ENCODE results near the gene CHAC1. TPM values are rescaled to one million over a fixed set of nuclear protein-coding genes. Genes with fewer than 3 reads are reported as not detected.

The CHAC1 gene
- total and polyA plus RNA-seq, 2 donors (not counting 1 experiment from before 2014, with no cell fraction given): 7.5 to 62.6 TPM

DNA sequence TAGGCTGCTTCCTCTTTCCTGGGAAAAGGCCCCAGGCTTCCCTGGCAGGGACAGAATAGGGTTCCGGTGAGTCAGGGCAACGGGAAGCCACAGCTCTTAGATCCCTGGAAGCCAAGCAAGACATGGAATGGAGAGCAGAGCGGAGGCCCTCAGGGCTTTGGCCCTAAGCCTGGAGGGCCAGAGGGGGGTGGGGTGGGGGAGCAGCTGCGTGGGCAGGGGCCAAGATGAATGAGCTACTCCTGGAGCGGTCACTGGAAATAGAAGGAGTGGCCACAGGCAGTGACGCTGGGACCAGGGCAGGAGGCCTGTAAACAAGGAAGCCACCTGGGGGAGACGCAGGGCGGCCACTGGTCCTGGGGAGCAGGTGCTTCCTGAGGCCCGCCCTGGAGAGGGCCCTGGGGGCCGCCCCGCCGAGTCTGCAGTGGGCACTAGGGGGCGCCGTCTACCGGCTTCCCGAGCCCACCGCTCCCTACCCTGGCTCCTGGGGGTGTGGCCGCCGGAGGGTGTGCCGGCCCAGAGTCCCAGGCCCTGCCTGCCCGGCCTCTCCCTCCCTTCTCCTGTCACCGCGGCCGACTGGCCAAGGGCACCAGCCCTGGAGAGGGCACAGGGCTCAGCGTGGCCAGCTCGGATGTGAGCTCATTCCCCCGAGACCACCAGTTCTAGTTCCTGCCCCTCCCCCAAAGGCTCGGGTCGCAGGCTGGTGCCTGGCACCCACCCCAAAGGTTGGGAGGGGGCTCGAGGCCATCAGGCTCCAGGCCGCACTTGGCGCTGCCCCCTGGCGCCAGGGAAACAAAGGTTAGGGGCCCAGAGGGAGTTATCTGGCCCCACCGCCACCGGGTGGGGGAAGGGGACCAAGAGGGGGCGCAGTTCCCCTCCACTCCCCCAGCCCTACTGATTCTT lies 46.9 kb upstream of the CHAC1 start:
- Histone ChIP-seq H2AFZ (ENCODE audit: low read length) (peak overlapping the region; percentile 53), H3K27ac (ENCODE audit: insufficient read depth, low read length) (peak overlapping the region; percentile 90)
- TF ChIP-seq, protein P1, sequence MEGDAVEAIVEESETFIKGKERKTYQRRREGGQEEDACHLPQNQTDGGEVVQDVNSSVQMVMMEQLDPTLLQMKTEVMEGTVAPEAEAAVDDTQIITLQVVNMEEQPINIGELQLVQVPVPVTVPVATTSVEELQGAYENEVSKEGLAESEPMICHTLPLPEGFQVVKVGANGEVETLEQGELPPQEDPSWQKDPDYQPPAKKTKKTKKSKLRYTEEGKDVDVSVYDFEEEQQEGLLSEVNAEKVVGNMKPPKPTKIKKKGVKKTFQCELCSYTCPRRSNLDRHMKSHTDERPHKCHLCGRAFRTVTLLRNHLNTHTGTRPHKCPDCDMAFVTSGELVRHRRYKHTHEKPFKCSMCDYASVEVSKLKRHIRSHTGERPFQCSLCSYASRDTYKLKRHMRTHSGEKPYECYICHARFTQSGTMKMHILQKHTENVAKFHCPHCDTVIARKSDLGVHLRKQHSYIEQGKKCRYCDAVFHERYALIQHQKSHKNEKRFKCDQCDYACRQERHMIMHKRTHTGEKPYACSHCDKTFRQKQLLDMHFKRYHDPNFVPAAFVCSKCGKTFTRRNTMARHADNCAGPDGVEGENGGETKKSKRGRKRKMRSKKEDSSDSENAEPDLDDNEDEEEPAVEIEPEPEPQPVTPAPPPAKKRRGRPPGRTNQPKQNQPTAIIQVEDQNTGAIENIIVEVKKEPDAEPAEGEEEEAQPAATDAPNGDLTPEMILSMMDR (conservative IDR thresholded peaks at IDR 0.05 in 1 of 2, IDR thresholded peaks at IDR 0.05 in 1 of 2; ENCODE audit: low read depth in 1 of 2, low read length in 2 of 2): peak; percentile 67 to 68
- TF ChIP-seq EZH2 (IDR thresholded peaks at IDR 0.05; ENCODE audit: low read length, missing control alignments): no peak

DNA sequence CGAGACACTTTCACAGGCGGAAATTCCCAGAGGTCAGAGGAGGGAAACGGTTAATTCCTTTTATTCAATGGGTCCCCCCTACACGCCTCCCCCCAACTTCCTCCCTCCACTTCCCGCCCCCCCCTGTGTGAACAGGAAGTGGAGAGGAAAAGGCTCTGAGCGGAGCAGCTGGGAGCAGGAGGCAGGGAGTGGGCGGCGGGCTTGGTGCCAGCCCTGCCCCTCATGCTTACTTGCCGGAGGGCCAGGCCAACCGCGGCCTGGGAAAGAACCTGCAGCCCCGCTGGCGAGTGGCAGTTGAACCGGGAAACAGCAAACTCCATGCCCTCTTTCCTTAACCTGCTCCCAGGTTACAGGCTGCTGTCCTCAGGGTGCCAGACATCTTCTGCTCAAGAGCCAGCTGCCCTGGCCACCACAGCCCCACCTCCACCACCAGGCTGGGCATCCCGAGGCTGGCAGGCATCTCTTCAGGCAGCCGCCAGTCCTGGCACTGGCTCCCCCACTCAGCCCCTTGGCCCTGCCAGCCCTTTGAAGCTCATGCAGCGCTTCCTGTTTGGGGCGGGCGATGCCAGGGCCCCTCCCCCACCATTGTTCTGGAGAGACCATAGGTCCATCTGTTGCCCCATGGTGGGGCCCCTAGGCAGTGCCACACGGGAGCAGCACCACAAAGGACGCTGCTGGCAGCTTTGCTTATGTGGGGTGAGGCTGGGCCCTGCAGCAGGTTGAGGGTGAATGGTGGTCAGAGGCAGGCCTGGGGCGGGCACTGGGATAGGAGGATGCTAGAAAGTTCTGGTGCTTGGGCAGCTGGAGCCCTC lies 46.1 kb upstream of the CHAC1 start:
- Histone ChIP-seq H3K36me3 (ENCODE audit: control insufficient read depth, insufficient read depth, low read length) (peaks cover 17% of the 10 kb centered on the region), H3K27me3 (ENCODE audit: control insufficient read depth, insufficient read depth, low read length) (no peaks in the 10 kb centered on the region), H3K4me3 (replicated peaks in 1 of 4; ENCODE audit: control extremely low read depth in 1 of 4, insufficient read depth in 1 of 4, low read depth in 3 of 4, low read length in 4 of 4) (peak overlapping the region; percentile 29 to 54 (median 38)), H3K79me2 (ENCODE audit: control insufficient read depth, insufficient read depth, low read length) (peaks cover 4% of the 10 kb centered on the region), H2AFZ (ENCODE audit: low read length) (no peak overlapping the region), H3K4me1 (ENCODE audit: control insufficient read depth, extremely low read depth, insufficient read depth, low read length) (peaks cover 24% of the 10 kb centered on the region), H3K27ac (ENCODE audit: insufficient read depth, low read length) (peak overlapping the region; percentile 90), H3K9me3 (ENCODE audit: control insufficient read depth, insufficient read depth, low read depth, low read length) (no peaks in the 10 kb centered on the region), H4K20me1 (ENCODE audit: control insufficient read depth, extremely low read depth, insufficient read depth, low read length) (no peaks in the 10 kb centered on the region), H3K4me2 (ENCODE audit: extremely low read depth, insufficient read depth, low read length) (peak overlapping the region; percentile 75), H3K9ac (ENCODE audit: insufficient read depth, low read length) (peak overlapping the region; percentile 63)
- TF ChIP-seq, protein P1 (conservative IDR thresholded peaks at IDR 0.05 in 1 of 2, IDR thresholded peaks at IDR 0.05 in 1 of 2; ENCODE audit: low read depth in 1 of 2, low read length in 2 of 2): no peak
- TF ChIP-seq EZH2 (IDR thresholded peaks at IDR 0.05; ENCODE audit: low read length, missing control alignments): no peak
- peak in 1 of 2 donors; percentile 51 for DNase-seq (ENCODE audit: low read depth in 2 of 2)

More for the DNA sequence above, 46.9 kb upstream of the CHAC1 start:
- Histone ChIP-seq H3K4me3 (replicated peaks in 1 of 4; ENCODE audit: control extremely low read depth in 1 of 4, insufficient read depth in 1 of 4, low read depth in 3 of 4, low read length in 4 of 4) (peak overlapping the region; percentile 29 to 54 (median 38)), H3K9me3 (ENCODE audit: control insufficient read depth, insufficient read depth, low read depth, low read length) (no peaks in the 10 kb centered on the region), H3K4me2 (ENCODE audit: extremely low read depth, insufficient read depth, low read length) (peak overlapping the region; percentile 75), H3K27me3 (ENCODE audit: control insufficient read depth, insufficient read depth, low read length) (no peaks in the 10 kb centered on the region), H3K4me1 (ENCODE audit: control insufficient read depth, extremely low read depth, insufficient read depth, low read length) (peaks cover 24% of the 10 kb centered on the region), H3K36me3 (ENCODE audit: control insufficient read depth, insufficient read depth, low read length) (peaks cover 17% of the 10 kb centered on the region), H3K79me2 (ENCODE audit: control insufficient read depth, insufficient read depth, low read length) (peaks cover 4% of the 10 kb centered on the region), H3K9ac (ENCODE audit: insufficient read depth, low read length) (peak overlapping the region; percentile 63), H4K20me1 (ENCODE audit: control insufficient read depth, extremely low read depth, insufficient read depth, low read length) (no peaks in the 10 kb centered on the region)
- DNase-seq (ENCODE audit: low read depth in 2 of 2): peak; percentile 93 to 94

DNA sequence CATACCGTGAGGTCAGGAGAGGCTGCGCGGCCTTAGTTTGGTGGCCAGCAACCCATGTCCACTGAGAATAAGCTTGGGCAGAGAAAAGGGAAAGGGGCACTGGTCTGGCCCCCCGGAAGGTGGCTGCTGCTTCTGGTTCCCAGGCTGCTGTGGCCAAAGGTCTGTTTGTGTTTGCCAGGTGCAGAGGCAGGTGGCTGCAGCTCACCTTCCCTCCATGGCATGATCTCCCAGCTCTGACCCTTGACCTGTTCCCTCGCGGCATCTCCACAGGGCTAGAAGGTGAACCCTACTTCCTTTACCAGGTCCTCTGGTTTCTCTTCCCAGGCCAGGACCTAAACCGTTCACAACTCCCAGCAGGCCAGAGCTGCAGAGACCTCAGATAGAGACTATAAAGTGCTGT lies 45.2 kb upstream of the CHAC1 start:
- Histone ChIP-seq H3K36me3 (ENCODE audit: control insufficient read depth, insufficient read depth, low read length) (peaks cover 10% of the 10 kb centered on the region), H3K9me3 (ENCODE audit: control insufficient read depth, insufficient read depth, low read depth, low read length) (no peaks in the 10 kb centered on the region), H3K4me1 (ENCODE audit: control insufficient read depth, extremely low read depth, insufficient read depth, low read length) (peaks cover 24% of the 10 kb centered on the region), H3K27me3 (ENCODE audit: control insufficient read depth, insufficient read depth, low read length) (no peaks in the 10 kb centered on the region), H3K4me2 (ENCODE audit: extremely low read depth, insufficient read depth, low read length) (no peak overlapping the region), H4K20me1 (ENCODE audit: control insufficient read depth, extremely low read depth, insufficient read depth, low read length) (no peaks in the 10 kb centered on the region), H3K9ac (ENCODE audit: insufficient read depth, low read length) (no peak overlapping the region), H2AFZ (ENCODE audit: low read length) (no peak overlapping the region), H3K27ac (ENCODE audit: insufficient read depth, low read length) (no peak overlapping the region), H3K4me3 (replicated peaks in 1 of 4; ENCODE audit: control extremely low read depth in 1 of 4, insufficient read depth in 1 of 4, low read depth in 3 of 4, low read length in 4 of 4) (no peak overlapping the region), H3K79me2 (ENCODE audit: control insufficient read depth, insufficient read depth, low read length) (no peaks in the 10 kb centered on the region)
- no peak for DNase-seq (ENCODE audit: low read depth in 2 of 2)
- TF ChIP-seq EZH2 (IDR thresholded peaks at IDR 0.05; ENCODE audit: low read length, missing control alignments): no peak
- TF ChIP-seq, protein P1 (conservative IDR thresholded peaks at IDR 0.05 in 1 of 2, IDR thresholded peaks at IDR 0.05 in 1 of 2; ENCODE audit: low read depth in 1 of 2, low read length in 2 of 2): no peak

Measured in fibroblast of lung (primary cell).